ENCODE results near the gene LDB2.
"Not testable (repeated sequence)": the region's sequence is repeated elsewhere in the genome, so short reads cannot be mapped to it uniquely, and the experiment has no call there.

Gene LDB2

DNA sequence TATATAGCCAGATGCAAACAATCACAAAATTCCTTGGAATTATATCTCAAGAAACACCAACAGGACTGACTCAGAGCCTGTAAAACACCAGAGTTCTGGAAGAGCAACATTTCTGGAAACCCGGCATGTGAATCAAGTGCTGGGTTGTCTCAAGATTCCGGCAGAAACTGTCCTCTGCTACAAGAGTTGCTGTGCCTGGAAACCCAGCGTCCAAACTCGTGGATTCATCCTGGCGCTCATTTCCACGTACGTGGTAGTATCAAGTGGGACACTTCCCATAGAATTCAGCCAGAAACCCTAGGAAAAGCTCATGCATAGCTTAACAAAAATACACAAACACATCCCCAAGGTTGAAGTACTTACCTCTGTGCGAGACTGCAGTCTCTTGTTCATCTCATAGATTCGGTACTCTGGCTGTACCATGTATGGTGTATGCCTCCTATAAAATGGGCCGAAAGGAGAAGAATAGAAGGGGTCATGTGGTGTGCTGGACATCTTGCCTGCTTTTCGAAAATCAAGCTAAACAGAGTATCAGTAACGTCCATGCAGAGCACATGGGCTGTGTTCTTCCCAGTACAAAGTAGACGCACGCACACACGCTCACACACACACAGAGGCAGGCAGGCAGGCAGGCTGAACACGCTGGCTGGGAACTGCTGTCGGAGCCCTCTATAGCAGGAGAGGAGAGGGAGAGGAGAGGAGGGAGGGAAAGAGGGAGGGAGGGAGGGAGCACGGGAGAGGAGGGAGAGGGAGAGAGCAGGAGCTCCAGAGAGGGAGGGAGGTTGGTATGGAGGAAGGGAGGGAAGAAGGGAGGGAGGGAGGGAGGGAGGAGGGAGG lies at the start of gene LDB2:
Gene LDB2 (minus strand): TSS at position 655 of the 837 bp plus-strand sequence.
- DNase-seq: no peak

- DNase-seq: no peak
These were observed 44.0 kb upstream of the LDB2 start for GRCh38 chr4:16942491-16942890.

GRCh38 chr4:16939178-16939577 lies 40.7 kb upstream of the LDB2 start:
- DNase-seq: no peak

GRCh38 chr4:16938512-16939040 lies 40.1 kb upstream of the LDB2 start:
- no peak for DNase-seq

- no peak for DNase-seq
These were observed 33.2 kb upstream of the LDB2 start for GRCh38 chr4:16931339-16932305.

GRCh38 chr4:16926214-16926613 lies 27.8 kb upstream of the LDB2 start:
- DNase-seq: no peak

DNA sequence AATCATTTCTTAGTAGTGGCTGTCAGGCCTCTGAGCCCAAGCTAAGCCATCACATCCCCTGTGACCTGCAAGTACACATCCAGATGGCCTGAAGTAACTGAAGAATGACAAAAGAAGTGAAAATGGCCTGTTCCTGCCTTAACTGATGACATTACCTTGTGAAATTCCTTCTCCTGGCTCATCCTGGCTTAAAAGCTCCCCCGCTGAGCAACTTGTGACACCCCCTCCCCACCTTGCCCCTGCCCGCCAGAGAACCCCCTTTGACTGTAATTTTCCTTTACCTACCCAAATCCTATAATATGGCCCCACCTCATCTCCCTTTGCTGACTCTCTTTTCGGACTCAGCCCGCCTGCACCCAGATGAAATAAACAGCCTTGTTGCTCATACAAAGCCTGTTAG lies 20.3 kb upstream of the LDB2 start:
- DNase-seq: not testable (repeated sequence)

DNA sequence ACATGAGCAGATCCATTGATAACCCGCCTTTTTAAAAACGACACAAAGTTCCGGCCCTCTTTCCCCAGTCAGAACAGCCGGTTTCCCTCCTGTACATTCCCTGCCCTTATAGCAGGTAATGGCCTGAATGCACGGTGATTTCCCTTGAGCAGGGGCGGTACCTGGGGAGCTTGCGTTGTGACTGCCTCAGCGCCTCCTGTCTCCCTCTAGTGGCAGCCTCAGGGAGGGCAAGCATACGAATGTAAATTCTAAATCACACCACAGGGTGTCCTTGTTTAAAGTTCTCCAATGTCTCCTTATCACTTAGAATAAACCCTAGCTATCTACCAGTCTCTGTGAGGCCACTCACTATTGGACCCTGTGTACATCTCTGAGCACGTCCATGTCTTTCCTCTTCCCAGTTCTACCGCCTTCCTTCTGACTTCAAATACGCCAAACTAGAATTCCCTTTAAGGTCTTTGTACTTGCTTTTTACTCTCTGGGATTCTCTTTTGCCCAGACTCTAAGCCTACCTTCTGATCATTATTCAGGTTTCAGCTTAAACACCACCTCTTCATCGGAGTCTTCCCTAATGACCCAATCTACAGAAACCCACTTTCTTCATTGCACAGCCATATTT lies 18.4 kb upstream of the LDB2 start:
- DNase-seq: no peak

DNA sequence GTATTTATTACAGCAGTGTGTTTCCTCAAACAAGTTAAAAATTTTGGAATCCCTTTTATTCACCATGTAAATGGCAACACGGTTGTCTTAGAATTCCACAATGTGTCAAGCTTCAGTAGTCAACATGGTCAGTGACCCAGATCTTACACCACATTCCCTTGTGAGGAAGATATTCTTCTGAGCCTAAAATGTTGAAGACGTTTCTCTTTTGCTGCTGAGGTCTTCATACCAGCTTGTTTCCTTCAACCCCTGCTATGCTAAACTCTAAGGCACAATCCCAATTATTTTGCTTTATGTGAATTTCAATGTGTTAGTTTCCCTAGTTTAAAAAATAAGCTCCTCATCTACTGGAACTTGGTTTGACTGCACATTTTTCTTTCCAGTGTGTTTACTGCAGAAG lies 17.6 kb upstream of the LDB2 start:
- DNase-seq: no peak

- no peak for DNase-seq
These were observed 15.8 kb upstream of the LDB2 start for GRCh38 chr4:16914208-16914607.

DNA sequence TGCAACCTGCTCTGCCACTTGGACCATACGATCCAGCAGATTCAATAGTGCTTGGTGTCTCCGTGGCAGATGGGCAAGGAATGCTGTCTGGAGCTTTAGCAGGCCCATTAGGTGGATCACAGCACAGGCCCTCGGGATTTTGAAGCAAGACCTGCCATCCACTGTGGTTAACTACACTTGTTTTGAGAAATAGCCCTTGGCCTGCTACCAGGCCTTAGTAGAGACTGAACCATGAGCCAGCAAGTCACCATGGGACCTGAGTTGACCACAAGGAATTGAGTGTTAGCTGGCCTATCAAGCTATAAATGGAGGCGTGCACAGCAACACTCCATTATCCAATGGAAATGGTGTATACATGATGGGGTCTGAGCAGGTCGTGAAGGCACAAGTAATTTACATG lies 14.5 kb upstream of the LDB2 start:
- DNase-seq: no peak

DNA sequence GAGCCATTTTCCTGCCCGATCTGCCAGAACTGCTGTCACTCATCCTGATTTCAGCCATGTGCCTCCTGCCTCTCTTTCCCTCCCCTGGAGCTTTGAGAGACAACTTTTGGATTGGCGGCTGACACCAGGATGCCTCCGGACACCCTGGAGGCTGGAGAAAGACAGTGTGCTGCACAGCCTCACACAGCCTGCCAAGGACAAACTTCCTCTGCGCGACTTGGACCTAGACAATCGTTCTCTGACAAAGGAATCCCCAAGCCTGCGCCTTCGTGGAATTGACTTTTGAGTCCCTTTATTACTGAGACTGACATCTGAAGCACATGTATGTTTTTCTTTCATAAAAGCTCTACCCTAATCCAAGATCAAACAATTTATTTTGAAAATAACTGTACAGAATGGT lies 10.8 kb upstream of the LDB2 start:
- no peak for DNase-seq

DNA sequence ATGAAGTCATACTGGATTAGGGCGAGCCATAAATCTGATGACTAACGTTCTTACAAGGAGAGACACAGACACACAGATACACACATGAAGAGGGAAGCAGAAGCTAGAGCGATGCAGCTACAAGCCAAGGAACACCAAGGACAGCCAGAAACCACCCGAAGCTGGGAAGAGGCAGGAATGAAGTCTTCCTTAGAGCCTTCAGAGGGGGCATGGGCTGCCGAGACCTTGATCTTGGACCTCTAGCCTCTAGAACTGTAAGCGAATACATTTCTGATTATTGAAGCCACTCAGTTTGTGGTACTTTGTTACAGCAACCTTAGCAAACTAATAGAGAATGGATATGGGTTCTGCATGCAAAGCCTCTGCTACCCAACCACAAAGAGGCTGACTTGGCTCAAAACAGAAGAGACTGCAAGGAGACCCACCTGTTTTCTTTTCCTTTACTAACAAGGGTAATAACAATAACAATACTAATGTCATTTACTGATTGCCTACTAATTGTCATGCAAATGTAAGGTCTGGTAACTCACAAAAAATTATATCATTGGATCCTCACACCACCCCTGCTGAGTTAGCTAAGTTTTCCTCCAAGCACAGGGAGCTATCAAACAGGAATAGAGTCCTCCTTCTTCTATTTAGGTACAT lies 10.1 kb upstream of the LDB2 start:
- DNase-seq: no peak

GRCh38 chr4:16900325-16900724 lies 1.9 kb upstream of the LDB2 start:
- DNase-seq: no peak

- no peak for DNase-seq
These were observed 1.3 kb downstream of the LDB2 start for GRCh38 chr4:16896881-16897750.

DNA sequence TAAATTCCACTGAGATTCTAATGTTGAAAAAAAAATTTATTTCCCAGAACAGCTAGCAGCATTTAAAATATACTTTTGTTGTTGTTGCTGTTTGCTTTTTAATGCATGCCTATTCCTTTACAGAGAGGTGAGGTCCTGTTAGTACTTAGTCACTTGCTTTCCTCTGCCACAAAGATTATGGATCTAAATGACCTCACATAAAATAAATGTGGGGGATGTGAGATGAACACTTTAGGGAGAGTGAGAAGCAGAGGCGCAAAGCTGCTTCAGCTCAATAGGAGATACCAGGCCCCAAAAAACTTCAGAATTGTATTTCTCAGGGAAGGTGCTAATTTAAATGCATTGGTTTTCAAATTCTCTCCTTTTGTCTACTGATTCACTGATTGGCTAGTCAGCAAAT lies 4.0 kb downstream of the LDB2 start:
- DNase-seq: no peak

DNA sequence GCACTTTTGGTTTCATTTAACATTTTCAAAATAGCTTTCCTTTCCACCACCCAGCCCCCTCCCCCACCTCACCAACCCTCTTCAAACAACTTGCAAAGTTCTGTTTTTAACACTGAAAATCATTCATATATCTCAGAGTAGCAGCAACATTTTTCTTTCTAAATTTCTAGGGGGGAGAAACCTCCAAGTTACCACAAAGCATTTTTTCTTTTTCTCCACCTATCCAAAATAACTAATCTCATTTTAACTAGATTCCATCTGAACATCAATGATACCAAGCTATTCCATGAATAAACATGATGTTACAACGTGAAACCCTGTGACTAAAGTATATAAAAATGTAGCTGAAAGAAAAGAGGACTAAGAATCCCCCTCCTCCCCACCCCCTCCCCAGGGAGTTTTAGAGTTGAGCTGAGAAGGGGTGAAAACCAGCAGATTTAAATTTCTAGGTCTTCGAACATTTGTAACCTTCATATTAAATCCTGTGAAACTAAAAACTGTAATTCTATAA lies 5.2 kb downstream of the LDB2 start:
- DNase-seq: no peak

DNA sequence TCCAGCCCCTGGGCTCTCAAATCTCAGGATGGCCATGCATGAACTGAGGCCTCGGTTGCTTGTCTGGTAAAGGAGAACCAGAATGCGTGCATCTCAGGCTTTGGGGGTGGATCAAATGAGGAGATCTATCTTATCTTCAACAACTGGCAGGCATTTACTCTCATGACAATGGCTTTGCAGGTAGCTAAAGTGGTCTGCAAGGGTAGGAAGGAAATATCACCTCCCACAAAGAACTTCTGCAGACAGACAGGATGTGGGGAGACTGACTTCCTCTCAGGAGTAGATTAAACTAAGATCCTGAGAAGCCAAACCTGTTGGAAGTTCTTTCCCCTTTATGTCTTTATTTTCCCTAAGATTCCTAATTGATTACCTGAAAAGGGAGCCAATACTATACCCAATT lies 7.8 kb downstream of the LDB2 start:
- no peak for DNase-seq

DNA sequence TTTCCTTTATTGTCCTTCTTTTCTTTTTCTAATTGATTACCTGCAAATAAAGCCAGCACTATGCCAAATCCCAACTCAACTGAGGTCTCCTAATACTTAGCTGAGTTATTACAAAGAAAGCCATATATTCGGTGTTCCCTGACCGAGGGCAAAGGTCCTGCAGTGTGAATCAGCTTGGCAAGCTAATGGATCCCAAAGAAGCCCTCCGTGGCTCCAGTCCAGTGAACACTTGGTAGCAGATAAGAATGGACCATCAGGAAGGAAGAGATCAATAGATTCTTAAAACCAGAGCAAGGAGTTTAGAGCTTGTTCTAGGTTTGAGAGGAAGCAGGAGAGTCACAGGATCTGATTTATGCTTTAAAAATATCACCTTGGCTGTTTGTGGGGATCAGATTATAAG lies 8.5 kb downstream of the LDB2 start:
- no peak for DNase-seq

- DNase-seq: no peak
These were observed 10.6 kb downstream of the LDB2 start for GRCh38 chr4:16887887-16888286.

- DNase-seq: no peak
These were observed 13.6 kb downstream of the LDB2 start for GRCh38 chr4:16884673-16885460.

Measured in NCI-H1092 (cell line).